ENCODE results near the gene LBR.
"Not testable (repeated sequence)": the region's sequence is repeated elsewhere in the genome, so short reads cannot be mapped to it uniquely, and the experiment has no call there.

LBR gene

DNA sequence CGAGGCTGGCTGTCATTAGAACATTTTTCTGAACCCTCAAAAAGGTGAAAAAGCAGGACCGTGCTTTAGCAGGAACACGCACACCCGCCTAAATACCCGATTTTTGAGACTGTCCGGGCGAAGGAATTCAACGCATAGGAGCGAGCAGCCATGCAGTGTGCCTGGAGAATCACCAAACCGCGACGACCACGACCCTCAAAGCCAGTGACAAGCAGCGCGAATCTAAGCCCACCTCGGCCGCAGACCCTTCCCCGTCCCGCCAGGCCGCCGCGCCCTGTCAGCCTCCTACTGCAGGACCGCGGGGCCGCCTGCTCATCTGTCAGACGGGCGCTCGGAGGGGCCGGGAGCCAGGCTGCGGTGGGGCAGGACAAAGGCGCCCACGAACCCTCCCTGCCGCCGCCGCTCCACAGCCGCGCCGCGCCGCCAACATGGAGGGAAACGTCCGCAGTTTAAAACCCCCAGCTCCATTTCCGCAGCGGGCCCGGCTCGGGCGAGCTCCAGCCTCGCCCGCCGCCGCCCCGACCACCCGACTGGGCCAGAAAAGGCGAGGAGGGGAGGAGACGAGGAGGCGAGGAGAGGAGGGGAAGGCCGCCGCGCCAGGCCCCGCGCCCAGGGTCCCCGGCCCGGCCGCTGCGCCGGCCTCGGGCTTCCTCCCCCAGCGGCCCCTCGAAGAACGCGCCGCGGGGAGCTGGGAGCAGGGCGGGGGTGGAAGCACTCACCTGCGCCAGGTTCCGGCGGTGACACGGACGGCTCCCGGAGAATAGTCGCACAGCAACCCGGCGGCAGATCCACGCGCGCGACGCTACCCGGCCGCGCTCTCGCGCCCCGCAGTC, at the start of gene LBR:
Gene LBR, minus strand, starts transcription at position 804 of the 833 bp plus-strand sequence. CDS start 3,963 bp downstream, outside the sequence.
- DNase-seq (ENCODE audit: low read depth) = no peak

DNA sequence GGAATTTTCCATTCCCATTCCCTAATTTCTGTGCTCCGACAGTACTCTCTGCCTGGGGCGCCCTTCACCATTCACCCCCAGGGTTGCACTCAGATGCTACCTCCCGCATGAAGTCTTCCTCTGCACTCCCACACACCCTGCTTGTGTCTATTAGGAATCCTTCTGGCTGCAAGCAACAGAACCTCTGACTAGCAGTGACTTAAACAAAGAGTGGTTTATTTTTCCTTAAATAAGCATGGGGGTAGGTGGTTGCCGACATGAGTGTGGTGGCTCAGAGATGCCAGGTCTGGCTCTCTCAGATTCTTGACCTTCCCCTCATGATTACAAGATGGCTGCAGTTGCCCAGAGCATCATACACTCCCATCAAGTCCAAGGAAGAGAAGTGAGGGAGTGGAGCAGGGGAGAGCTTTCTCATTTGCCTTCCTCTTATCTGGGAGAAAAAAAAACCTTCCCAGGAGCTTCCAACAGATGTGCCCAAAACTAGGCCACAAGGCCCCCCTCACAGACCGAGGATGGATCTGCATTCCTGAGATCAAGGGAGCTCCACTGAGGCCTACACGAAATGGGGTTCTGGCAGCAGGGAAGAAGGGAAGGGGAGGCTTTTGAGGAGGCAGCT, 49.6 kb upstream of the LBR start:
- no peak for DNase-seq (ENCODE audit: low read depth)

DNA sequence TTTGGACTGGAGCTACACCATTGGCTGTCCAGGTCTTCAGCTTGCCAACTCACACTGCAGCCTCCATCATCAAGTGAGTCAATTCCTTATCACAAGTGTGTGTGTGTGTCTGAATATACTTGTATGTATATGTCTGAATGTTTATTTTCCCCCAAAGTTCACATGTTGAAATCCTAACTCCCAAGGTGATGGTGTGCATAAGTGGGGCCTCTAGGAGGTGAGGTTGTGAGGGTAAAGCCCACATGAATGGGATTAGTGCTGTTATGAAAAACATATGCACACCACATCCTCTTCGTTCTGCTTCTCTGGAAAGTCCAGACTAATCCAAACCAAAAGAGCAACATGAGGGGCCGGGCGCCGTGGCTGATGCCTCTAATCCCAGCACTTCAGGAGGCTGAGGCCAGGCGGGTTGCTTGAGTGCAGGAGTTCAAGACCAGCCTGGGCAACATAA, 48.7 kb upstream of the LBR start:
- DNase-seq (ENCODE audit: low read depth) = no peak

- DNase-seq (ENCODE audit: low read depth) = no peak
These were observed 48.3 kb upstream of the LBR start for GRCh38 chr1:225476100-225476511.

DNA sequence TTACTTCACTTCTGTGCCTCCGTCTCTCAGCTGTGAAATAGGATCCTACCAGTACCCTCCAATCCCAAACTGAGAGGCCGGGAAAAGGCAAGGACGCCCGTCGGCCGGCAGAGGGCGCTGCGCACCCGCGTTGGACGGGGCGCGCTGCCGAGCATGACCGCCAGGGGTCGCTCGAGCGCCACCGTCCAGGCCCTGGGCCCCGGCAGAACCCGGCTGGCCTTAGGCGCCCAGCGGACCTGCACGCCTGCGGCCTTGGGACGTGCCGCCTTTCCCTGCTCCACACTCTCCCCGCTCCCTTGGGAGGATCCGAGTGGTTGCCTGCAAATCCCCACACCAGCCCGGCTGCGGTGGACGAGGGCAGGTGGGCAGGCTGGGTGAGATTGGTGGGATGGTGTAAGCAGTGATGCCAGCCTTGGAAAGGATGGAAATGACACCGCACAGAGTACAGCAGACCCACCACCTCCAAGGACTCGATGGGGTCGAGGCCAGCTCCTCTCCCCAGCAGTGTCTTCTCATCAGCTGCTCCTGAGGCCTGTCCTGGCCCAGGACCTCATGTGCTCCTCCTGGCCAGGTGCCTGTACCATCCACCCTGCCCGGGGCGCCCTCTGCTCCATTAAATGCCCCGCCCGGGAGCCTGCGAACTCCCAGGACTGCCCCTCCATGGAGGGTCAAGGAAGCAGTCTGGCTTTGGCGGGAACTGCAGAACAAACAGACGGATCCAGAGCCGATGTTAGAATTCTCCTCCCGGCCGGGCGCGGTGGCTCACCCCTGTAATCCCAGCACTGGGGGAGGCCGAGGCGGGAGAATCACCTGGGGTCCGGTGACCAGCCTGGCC, 47.4 kb upstream of the LBR start:
- DNase-seq (ENCODE audit: low read depth) = peak; percentile 30

GRCh38 chr1:225474439-225474985, 46.7 kb upstream of the LBR start:
- no peak for DNase-seq (ENCODE audit: low read depth)

- not testable (repeated sequence) for DNase-seq (ENCODE audit: low read depth)
These were observed 46.0 kb upstream of the LBR start for GRCh38 chr1:225473676-225474438.

GRCh38 chr1:225473266-225473665, 45.4 kb upstream of the LBR start:
- not testable (repeated sequence) for DNase-seq (ENCODE audit: low read depth)

DNA sequence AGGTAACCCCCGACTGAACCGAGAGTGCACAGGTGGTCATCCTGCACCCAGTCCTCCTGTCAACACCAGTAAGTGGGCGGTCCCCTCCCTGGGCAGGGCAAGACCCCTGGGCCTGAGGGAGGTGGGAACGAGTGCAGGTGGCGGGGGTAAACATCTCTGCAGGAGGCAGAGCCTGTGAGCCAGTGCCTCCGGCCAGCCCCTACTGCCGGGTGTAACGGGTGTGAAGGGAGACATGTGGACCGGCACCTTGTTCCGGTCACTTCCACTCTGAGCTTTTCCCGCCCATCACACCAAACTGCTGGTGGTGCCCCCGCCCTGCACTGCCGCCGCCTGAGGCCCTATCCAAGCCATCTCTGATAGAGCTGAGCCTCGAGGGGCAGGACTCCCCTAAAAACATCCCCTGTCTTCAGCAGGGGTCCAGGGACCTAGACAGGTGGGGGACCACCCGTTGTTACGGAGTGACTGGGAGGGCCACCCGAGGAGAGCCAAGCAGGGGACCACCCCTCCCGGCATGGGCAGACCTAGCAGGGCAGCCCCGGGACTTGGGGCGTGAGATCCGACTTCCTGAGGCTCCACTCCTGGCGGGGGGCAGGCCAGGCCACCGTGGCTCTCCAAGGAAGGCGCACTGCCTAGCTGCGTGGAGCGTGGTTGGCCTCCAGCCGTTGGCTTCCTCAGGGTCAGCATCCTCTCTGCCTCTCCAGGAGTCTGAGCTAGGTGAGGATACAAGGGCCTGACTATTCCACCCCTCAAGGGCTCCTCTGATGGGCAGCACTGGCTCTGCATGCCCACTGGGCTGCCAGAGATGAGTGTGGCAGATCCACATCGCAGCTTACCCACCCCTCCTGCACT, 43.8 kb upstream of the LBR start:
- DNase-seq (ENCODE audit: low read depth) = no peak

GRCh38 chr1:225471109-225471452, 43.2 kb upstream of the LBR start:
- no peak for DNase-seq (ENCODE audit: low read depth)

DNA sequence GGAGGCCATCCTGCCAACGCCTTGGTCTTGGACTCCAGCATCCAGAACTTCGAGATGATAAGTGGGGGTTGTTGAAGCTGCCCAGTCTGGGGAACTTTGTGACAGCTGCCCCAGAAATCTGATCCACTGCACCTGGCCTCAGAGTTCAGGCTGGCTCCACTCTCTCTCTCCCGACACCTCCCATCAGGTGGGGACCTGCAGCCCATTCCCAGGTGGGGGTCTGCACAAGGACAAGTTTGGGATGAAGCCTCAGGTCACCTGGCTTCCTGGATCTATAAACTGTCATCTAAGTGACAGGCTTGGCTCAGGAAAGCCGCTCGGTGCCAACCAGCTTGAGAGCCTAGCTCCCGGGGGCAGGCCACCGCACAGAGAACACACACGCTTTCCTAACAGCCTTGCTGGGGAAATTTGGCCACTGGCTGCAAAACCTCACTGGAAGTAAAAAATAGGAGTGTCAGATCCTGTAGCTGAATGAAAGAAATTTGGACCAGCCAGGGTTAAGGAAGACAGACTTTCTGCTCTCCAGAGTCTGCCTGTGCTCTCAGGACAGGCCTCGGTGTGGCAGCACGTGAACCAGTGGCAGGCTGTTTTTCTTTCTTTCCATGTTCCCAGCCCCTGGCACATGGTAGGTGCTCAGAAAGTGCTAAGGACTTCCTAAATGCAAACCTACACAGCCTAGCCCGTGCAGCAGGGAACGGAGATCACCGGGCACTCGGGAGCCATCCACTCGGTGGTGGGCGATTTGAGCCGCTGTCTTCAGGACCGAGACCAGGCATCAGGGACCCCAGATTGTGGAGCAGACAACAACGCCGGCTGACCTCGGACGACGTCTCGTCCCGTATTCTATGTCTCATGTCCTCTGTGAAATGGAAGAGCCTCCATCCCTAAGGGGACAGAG, 42.6 kb upstream of the LBR start:
- no peak for DNase-seq (ENCODE audit: low read depth)

- DNase-seq (ENCODE audit: low read depth) = no peak
These were observed 41.2 kb upstream of the LBR start for GRCh38 chr1:225469051-225469450.

DNA sequence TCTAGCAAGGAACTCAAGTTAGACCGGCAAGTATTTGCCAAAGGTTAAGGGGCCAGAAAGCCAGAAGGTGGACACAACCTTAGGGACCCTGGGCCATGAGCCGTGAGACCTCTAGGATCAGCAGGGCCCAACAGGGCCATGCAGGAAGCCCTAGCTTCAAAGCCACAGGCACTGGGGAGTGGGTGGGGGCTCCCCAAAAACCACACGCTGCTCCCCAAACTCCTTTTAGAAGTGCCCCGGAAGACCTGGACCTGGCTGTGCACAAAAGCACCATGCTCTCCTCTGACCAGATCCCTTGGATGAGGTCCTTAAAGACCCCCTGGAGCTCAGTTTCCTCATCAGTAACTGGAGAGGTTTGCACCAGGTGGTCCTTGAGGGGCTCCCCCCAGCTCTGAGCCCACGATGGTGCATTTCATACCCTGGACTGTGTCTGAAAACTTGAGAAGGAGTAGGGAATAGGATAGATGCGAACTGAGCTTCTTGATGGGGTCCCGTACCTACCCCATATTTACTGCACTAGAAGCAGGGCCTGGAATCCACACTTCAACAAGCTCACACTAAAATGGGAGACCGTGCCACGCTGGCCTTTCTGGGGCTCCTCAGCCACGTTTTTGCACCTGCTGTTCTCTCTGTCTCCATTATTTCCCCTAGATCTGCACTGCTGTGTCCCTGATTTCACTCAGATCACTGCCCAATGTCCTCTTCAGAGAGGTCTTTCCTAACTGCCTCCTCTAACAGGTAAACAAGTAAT, 40.6 kb upstream of the LBR start:
- no peak for DNase-seq (ENCODE audit: low read depth)

GRCh38 chr1:225467193-225468020, 39.6 kb upstream of the LBR start:
- DNase-seq (ENCODE audit: low read depth) = peak; percentile 56

- no peak for DNase-seq (ENCODE audit: low read depth)
These were observed 39.0 kb upstream of the LBR start for GRCh38 chr1:225466848-225467192.

- no peak for DNase-seq (ENCODE audit: low read depth)
These were observed 38.1 kb upstream of the LBR start for GRCh38 chr1:225465793-225466517.
